ENCODE data around the gene ARHGEF4. TPM values are rescaled to one million over a fixed set of nuclear protein-coding genes. Genes with fewer than 3 reads are reported as not detected.
A peak's percentile ranks its signal among the peaks of the same experiment; 100 is the strongest.

The ARHGEF4 gene
- total RNA-seq, 2 donors from 2014 or later: 1.1 to 3.0 TPM

GRCh38 chr2:131011486-131011885 is 174.8 kb downstream of the ARHGEF4 start:
- ATAC-seq: no peak
- DNase-seq: no peak
- intact Hi-C loops (cut with DNase I, micrococcal nuclease): no loop called here

DNA sequence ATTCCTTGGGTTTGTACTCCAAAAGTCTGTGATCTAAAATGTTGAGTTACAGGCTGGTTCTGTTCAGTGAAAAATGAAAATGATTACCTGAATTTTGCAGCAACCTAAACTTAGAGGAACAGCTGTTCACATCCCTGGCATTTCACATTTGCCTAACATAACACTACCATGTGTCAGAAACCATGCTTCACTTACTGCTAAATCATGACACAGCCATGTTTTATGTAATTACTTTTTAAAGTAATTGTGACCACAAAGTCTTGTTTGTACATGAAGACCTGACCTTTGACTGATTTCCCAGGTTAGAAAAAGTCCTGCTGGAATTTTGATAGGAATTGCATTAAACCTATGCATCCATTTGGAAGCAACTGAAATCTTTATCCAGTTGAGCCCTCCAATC is 177.4 kb downstream of the ARHGEF4 start:
- DNase-seq (no peak), ATAC-seq (no peak)
- intact Hi-C loops (cut with DNase I, micrococcal nuclease): no loop called here

GRCh38 chr2:131015764-131016163 is 179.1 kb downstream of the ARHGEF4 start:
- DNase-seq: no peak
- intact Hi-C loops (cut with DNase I, micrococcal nuclease): no loop called here
- ATAC-seq: no peak

DNA sequence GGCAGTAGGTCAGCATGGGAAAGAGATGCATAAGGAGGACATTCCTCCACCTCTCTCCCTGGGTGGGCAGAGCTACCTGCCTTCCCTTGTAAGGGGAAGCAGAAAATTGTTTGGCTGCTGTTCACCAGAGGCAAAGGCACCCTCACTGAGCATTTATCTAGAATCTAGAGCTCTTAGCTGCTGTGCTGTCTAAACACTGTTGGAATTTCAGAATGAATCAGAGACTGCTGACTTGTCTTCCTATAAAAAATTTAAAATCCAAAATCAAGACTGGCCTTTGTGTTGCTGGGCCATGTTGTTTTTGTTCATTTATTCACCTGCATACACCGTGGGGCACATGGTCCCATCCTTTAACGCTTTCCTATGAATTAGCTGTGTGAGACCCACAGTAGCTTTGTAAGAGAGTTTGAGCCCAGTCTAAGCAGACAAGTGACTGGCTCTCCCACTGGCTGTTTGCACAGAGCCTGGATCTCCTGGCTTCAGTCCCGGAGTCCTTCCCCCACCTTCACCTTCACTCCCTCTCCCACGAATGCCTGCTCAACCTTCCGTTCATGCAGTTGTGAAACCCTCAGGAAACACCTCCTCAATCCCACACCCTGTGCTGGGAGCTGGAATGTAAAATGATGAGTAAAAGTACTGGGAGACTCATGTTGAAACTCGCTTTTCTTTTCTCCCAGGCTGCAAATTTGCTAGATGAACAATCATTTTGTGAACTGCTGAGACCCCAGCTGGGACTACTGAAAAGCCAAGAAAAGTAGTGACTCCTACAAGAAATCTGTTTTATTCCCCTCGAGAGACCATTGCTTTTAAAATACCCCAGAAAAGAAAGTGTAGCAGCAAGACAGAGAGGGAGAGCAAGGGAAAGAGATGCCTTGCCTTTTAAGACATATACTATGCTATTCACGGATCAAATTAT is 180.4 kb downstream of the ARHGEF4 start:
- ATAC-seq (no peak), DNase-seq (no peak)
- intact Hi-C loops (cut with DNase I, micrococcal nuclease): no loop called here

DNA sequence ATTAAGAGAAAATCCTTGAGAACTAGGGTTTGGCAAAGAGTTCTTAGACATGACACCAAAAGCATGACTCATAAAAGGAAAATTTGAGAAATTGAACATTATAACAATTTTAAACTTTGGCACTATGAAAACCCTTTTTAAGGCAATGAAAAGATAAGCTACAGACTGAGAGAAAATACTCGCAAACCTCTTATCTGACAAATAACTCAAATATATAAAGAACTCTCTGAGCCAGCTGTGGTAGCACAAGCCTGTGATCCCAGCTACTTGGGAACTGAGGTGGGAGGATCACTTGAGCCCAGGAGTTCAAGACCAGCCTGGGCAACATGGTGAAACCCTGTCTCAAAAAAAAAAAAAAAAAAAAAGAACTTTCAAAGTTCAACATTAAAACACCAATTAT is 186.0 kb downstream of the ARHGEF4 start:
- intact Hi-C loops (cut with DNase I, micrococcal nuclease): no loop called here
- no peak for ATAC-seq
- DNase-seq: no peak

DNA sequence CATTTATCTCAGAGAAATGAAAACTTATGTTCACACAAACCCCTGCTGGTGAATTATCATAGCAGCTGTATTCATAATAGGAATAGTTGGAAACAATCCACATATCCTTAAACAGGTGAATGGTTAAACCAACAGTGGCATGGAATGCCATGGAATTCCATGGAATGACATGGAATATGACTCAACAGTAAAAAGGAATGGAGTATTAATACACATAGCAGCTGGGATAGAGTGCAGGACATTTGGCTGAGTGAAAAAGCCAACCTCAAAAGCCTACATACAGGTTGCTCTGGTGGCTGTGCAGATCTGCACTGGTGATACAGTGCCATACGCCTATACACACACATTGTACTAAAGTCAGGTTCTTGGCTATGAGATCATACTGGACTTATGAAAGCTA is 187.0 kb downstream of the ARHGEF4 start:
- ATAC-seq: no peak
- no peak for DNase-seq
- intact Hi-C loops (cut with DNase I, micrococcal nuclease): no loop called here

- DNase-seq (no peak), ATAC-seq (no peak)
- intact Hi-C loops (cut with DNase I, micrococcal nuclease): no loop called here
Measured at GRCh38 chr2:131026919-131027318, 190.2 kb downstream of the ARHGEF4 start.

GRCh38 chr2:131027566-131028528 is 191.1 kb downstream of the ARHGEF4 start:
- DNase-seq (no peak), ATAC-seq (no peak)
- intact Hi-C loops (cut with DNase I, micrococcal nuclease): no loop called here

DNA sequence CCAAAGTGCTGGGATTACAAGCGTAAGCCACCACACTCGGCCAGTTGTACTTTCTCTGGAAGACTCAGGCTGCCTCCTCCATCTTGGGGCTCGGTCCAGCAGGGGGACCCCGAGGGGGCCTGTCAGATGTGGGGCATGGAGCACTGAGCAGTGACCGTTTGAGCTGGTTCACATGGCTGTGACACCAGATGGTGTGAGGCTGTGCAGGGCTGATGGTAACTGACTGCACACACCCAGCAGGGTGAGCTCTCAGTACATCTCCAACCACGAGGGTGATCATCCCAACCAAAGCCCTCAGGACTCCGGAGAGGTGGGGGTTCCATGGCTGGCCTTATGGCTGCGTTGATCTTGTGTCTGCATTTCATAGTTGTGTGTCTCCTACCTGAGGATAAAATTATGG is 193.1 kb downstream of the ARHGEF4 start:
- ATAC-seq: no peak
- intact Hi-C loops (cut with DNase I, micrococcal nuclease): no loop called here

DNA sequence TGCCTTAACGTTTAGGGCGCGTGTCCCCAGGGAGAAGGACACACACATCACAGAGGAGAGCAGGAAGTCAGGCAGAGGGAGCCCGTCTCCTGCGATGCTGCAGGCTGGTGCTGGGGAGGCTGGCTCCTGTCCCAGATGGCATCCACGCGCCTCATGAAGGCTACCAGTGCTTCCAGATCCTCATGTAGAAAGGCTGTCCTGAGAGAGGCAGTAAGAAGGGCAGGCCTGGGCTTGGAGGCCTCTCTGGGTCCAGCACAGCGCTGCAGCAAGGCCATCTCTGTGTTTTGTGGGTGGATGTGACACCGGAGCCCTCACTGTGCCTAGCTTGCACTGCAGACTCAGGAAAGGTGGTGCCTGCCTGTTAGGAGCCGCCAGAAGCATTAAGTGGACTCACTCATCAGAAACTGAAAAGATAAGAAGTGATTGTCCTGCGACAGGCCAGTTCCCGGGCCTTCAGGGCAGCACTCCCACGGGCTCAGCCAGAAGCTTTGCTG is 193.8 kb downstream of the ARHGEF4 start:
- ATAC-seq (no peak), DNase-seq (no peak)
- intact Hi-C loops (cut with DNase I, micrococcal nuclease): no loop called here

More for the DNA sequence above, 193.1 kb downstream of the ARHGEF4 start:
- DNase-seq: no peak

DNA sequence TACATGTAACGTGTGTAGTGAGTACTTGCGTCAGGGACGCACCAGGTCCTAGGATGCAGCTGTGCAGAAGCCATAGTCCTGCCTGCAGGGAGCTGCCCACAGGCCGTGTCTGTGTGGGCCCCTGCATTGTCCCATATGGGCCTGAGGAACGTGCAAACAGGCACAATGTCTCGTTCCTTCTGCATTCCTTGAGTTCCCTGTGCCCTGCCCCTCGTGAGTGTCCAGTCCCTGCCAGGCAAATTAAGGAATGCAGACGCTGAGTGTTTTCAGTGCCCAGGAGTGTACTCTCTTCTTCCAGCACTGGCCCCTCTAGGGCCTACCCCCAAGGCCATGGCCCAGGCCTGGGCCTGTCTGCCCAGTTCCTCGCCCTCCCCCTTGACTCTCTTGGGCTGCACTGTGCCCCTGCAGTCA is 194.7 kb downstream of the ARHGEF4 start:
- intact Hi-C loops (cut with DNase I, micrococcal nuclease): no loop called here
- no peak for DNase-seq
- ATAC-seq: no peak

GRCh38 chr2:131031875-131032274 is 195.2 kb downstream of the ARHGEF4 start:
- ATAC-seq: no peak
- intact Hi-C loops (cut with DNase I, micrococcal nuclease): no loop called here
- no peak for DNase-seq

DNA sequence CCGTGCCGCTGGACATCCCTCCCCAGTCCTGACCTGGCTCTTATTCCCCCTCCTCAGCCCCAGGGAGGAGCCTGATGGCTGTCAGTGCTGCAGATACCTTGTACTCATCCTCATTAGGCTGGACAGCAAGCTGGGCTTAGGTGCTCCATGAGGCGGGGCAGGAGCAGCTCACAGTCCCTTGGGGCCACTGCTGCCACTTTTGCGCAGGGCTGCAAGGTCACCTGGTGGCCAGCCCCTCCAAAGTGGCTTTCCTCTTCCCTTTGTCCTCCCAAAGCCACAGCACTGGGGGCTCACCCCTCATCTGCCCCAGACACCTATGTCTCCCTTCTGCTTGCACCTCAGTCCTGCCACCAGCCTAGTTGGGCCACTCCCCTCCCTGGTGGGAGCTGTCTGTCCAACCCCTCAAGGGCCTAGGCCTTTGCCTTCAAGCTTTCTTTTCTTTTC is 195.7 kb downstream of the ARHGEF4 start:
- DNase-seq (no peak), ATAC-seq (no peak)
- intact Hi-C loops (cut with DNase I, micrococcal nuclease): no loop called here

GRCh38 chr2:131033786-131034121 is 197.0 kb downstream of the ARHGEF4 start:
- DNase-seq (no peak), ATAC-seq (peak; percentile 86)
- intact Hi-C loops (cut with DNase I, micrococcal nuclease): no loop called here

DNA sequence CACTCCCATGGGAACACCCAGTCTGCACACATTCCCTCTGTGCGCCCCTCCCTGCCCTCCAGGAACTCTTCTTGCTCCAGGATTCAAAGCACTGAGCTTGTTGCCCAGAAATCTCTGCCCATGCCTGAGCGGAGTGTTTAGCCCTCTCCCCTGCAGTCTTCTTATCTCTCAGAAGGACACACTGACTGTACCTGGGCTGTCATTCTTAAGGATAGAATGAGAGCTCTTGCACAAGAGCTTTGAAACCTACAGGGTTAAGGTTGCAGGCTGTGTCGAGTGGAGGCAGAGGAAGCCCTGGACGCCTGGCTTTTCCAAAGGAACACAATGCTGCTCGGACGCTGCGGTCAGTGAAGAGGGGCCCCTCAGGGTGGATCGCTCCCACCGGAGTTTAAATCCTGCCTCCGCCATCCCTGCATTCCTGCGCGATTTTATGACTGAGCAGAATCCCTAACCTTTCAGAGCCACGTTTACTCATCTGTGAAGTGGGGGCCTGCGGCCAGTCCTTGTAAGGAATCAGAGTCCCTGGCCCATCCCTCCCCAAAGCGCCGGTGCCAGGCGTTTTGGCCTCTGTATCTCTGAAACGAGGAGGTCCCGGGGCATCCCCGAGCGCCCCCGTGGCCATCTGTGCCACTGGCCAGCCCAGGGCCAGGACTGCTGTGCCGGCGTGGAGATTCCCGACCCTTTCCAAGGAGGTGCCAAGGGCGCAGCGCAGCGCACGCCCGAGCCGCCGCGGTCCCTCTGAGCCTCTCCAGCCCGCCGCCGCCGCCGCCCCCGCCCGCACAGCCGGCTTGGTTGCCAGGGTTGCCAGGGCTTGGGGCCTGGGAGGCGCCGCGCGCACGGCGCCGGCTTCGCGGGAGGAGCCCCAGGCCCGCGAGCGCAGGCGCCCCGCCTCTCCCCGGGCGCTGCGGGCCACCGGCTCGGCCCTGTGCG is 197.7 kb downstream of the ARHGEF4 start:
- intact Hi-C loops (cut with DNase I, micrococcal nuclease): no loop called here
- peak; percentile 58 for ATAC-seq
- DNase-seq: no peak

DNA sequence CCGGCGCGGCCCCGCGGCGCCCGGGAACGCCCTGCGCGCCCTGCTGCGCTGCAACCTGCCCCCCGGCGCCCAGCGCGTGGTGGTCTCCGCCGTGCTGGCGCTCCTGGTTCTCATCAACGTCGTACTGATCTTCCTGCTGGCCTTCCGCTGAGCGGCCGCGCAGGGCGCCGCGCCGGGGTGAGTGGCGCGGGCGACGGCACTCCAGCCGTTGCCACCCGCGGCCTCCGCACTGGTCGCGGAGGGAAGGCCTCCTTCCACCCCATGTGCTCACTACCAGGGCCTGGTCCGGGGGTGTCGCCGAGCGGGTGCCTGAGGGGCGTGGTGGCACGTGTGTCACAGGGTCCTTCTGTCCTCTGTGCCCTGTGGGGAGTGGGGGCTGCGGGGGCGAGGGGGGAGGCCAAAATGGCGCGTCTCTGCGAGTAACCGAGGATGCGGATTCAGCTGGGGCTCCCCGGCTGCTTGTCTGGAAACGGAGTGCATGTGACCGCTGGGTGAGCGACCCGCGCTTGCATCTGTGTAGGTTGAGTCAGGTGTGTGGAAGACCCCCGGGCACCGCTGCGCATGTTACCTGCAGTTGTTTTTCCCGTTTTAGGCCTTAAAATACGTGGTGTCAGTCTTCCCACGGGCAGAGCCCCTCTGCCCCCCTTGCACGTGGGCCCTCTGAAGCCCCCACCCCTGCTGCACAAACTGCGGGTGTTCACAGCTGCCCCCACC is 198.6 kb downstream of the ARHGEF4 start:
- DNase-seq (no peak), ATAC-seq (no peak)
- intact Hi-C loops (cut with DNase I, micrococcal nuclease): no loop called here

- intact Hi-C loops (cut with DNase I, micrococcal nuclease): no loop called here
- ATAC-seq: no peak
- no peak for DNase-seq
Measured at GRCh38 chr2:131035826-131036231, 199.1 kb downstream of the ARHGEF4 start.

- no peak for ATAC-seq
- DNase-seq: no peak
- intact Hi-C loops (cut with DNase I, micrococcal nuclease): no loop called here
Measured at GRCh38 chr2:131036269-131036668, 199.6 kb downstream of the ARHGEF4 start.
